Activated CD4-positive, alpha-beta T cell treated with anti-CD3 and anti-CD28 coated beads, Interleukin-2, Interleukin-4, amounts not matched to agents 100 ng/mL and 50 ng/mL, durations not matched to agents 16 hours and 8 hours (primary cell): ENCODE data around the gene WDFY1.

Experiments
- DNase-seq: peaks from one replicate; pipeline ENCODE4 v3.0.0-alpha.2; 2020; ENCODE audit warnings: low spot score

WDFY1 gene

GRCh38 chr2:223957092-223957851, 12.1 kb upstream of the WDFY1 start, which contains the start of gene MRPL44:
MRPL44 (plus strand) TSS chr2:223957463; CDS start chr2:223957473, 10 bp downstream.
- DNase-seq: peak; percentile 95

GRCh38 chr2:223956300-223956699, 11.2 kb upstream of the WDFY1 start:
- no peak for DNase-seq

GRCh38 chr2:223954401-223954800, 9.3 kb upstream of the WDFY1 start:
- no peak for DNase-seq

- DNase-seq: no peak
Observed at GRCh38 chr2:223952280-223952968, 7.3 kb upstream of the WDFY1 start.

GRCh38 chr2:223950448-223951347, 5.6 kb upstream of the WDFY1 start:
- DNase-seq: no peak

- DNase-seq: no peak
Observed at GRCh38 chr2:223949241-223949840, 4.2 kb upstream of the WDFY1 start.

- no peak for DNase-seq
Observed at GRCh38 chr2:223947711-223948205, 2.6 kb upstream of the WDFY1 start.

GRCh38 chr2:223945755-223946154, 620 bp upstream of the WDFY1 start:
- DNase-seq: no peak

GRCh38 chr2:223944166-223944702, 901 bp downstream of the WDFY1 start:
- no peak for DNase-seq

GRCh38 chr2:223943561-223944008, 1.6 kb downstream of the WDFY1 start:
- no peak for DNase-seq

GRCh38 chr2:223943135-223943534, 2.0 kb downstream of the WDFY1 start:
- DNase-seq: no peak

- peak; percentile 95 for DNase-seq
Observed at GRCh38 chr2:223941579-223942277, 3.4 kb downstream of the WDFY1 start.

GRCh38 chr2:223939438-223939837, 5.7 kb downstream of the WDFY1 start:
- peak; percentile 49 for DNase-seq

- DNase-seq: no peak
Observed at GRCh38 chr2:223937535-223937934, 7.6 kb downstream of the WDFY1 start.

GRCh38 chr2:223936862-223937326, 8.2 kb downstream of the WDFY1 start:
- DNase-seq: peak; percentile 70

GRCh38 chr2:223935459-223936125, 9.5 kb downstream of the WDFY1 start:
- no peak for DNase-seq

GRCh38 chr2:223934870-223935269, 10.3 kb downstream of the WDFY1 start:
- DNase-seq: no peak

GRCh38 chr2:223932816-223933800, 12.0 kb downstream of the WDFY1 start:
- DNase-seq: no peak
